ENCODE results near the gene KHDRBS2.
"Not testable (repeated sequence)": the region's sequence is repeated elsewhere in the genome, so short reads cannot be mapped to it uniquely, and the experiment has no call there.

Gene KHDRBS2

DNA sequence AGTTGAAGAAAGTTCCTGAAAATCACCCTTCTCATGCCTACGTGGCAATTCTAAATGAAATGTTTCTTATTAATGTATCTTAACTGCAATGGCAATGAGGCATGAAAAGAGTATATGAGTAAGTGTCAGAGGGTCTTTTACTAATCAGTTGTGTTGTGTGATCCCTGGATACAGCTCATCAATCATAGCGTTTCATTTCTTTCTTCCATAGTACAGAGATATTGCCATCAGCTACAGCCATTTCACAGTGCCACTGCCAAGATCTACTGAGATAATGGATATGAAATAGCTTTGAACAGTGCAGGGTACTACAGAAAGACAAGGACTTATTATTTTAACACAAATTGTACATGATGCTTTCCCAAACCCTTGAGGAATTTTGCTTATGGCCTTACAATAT lies 450.8 kb downstream of the KHDRBS2 start:
- no peak for DNase-seq

DNA sequence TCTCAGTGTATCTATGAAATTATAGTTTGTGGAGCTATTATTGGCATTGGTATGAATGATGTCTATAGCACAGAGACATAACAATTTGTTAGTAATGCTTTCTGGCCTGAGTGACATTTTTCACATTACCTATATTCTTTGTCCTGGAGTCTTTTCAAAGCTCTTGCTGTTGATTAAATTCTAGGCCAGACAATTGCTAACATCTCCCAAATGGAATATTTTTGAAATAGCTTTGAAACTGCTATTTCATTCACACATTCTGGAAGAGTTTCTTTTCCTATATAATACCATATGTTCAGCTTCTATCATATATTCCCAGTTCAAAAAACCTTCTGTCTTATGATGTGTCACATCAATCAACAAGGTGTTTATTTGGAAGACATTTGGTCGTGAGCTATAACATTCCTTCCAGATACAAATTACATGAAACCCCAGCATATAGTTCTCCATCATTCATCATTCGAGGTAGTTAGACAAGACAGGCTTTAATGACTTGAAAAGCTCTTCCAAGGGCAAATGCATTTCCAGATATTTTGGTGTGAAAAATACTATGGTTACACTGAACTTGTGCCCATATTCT lies 452.8 kb downstream of the KHDRBS2 start:
- no peak for DNase-seq

DNA sequence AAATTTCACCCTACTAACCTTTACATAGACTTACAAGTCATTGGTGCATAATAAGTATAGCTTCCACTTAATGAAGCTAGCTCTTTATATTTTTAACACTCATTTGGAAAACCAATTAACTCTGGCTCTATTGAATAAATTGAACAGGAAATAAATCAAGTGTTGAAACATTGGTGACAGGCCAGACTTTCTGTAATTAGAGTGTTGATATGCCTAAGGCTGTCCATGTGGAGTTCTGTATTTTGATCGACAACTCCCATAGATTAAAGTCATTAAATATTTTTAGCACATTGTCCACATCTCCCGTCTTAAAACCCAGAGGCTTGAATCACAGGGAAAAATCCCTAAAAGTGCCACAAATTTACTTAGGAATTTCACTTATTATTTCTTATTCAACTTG lies 468.3 kb downstream of the KHDRBS2 start:
- no peak for DNase-seq

DNA sequence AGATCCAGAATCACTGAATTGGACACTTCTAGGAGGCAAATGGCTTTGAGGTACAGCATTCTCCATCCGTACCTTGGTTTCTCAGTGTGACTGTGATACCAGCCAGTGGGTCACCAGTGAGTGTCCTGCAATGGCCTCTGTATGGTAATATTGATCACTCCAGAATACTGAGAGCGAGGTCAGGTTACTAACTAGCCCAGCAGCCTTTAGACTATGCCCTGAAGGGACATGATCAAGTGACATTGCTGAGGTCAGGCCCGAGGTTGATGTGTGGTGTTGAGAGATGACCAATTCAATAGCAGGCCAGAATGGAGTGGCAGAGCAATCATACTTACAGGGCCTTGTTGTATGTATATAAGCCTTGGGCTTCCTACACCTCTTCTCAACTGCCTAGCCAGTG lies 476.0 kb downstream of the KHDRBS2 start:
- no peak for DNase-seq

DNA sequence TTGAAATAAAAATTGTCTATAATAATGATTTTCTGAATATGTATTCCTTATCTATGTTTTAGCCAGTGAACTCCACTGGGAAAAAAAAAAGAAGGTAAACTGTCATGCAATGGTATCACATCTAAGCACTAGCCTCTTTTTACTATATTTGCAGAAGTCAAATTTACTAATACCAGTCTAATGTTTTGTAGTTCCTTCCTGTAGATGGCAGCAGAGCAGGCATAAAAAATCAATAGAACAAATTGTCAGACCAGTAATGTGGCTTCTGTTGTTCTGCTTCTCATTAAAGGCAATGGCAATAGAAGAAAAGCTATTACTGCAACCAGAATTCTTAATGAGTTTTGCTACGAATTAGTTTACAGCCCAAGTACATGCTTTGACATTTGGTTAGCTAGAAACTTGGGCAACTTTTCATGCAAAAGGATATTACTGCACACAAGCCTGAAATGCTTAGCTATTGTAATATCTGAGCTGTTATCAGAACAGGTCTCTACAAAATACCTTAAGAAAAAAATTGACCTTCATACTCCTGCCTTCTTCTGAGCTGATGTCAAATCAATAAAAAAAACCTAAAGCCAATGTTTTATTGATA lies 476.9 kb downstream of the KHDRBS2 start:
- DNase-seq, result peak; percentile 31

DNA sequence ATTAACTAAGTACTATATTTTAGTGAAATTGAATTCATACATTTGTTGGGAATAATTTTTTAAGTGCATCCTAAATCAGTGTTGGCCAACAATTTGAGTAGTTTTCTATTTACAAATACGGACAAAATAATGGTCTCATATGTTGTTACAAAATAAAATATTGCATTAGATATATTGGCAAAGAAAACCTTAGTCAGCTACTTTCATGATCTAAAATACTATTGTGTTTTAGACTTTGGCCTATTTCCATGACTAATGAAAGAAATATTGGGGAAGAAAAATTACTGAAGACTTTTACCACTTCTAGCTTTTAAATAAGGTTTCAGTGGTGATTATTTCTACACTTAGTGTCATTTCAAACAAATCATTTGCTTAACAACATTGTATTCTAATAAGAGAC lies 498.0 kb downstream of the KHDRBS2 start:
- DNase-seq, result no peak

DNA sequence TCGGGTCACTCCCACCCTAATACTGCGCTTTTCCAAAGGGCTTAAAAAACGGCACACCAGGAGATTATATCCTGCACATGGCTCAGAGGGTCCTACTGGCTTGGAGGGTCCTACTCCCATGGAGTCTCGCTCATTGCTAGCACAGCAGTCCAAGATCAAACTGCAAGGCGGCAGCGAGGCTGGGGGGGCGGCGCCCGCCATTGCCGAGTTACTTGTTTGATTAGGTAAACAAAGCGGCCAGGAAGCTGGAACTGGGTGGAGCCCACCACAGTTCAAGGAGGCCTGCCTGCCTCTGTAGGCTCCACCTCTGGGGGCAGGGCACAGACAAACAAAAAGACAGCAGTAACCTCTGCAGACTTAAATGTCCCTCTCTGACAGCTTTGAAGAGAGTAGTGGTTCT lies 516.6 kb downstream of the KHDRBS2 start:
- not testable (repeated sequence) for DNase-seq

DNA sequence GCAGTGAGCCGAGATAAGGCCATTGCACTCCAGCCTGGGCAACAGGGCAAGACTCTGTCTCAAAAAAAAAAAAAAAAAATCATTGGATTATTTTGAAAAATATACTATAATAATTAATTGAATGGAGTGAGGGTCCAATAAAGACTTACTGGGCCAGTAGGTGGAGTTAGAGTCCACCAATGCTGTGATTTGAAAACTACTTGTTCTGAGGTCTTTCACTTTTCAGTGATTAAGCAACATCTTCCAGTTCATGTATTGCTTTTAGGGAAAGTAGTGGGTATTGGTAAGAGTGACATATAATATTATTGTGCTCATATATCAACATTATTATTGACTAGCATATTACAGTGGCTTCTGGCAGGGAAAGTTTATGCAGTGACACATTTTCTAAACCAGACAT lies 530.3 kb downstream of the KHDRBS2 start:
- DNase-seq, result no peak

DNA sequence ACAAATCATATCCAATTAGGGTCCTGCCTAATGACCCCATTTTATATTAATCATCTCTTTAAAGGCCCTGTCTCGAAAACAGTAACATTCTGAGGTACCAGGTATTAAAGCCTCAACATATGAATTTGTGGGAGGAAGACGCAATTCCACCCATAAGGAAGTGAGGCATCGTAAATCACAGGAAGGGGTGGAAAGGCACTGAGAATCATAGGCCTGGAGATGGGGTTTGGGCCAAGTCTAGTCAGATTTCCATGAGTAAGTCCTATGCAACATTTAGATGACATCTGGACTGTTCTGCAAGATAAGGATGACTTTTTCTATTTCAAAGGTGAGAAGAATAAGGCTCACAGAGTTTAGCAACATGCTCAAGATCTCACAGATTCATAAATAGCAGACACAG lies 534.0 kb downstream of the KHDRBS2 start:
- no peak for DNase-seq

DNA sequence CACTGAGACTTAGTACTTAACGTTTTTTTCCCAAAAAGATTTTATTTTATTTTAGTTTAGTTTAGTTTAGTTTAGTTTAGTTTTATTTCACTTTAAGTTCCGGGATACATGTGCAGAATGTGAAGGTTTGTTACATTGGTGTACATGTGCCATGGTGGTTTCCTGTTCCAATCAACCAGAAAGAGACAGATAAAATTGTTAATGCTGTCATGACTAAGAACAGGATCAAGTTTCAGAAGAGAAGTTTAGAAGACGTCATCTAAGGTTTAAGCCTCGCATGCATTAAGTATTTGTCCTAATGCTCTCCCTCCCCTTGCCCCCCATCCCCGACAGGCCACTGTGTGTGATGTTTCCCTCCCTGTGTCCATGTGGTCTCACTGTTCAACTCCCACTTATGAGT lies 540.0 kb downstream of the KHDRBS2 start:
- DNase-seq, result no peak

DNA sequence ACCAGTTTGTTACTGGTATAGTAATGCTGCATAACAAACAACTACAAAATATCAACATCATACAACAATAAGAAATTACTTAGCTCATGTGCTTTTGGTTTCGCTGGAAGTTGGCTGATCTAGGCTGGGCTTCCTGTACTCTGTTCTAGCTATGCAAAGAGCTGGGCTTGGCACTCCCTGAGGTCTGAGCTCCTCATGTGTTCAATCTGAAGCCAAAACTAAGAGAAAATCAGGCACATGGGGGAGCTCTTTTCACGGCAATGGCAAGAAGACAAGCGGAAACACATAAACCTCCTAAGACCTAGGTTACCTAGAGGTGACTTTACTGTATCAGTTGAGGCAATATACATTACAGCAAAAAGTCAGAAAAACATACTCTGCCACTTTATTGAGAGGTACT lies 574.2 kb downstream of the KHDRBS2 start:
- no peak for DNase-seq

DNA sequence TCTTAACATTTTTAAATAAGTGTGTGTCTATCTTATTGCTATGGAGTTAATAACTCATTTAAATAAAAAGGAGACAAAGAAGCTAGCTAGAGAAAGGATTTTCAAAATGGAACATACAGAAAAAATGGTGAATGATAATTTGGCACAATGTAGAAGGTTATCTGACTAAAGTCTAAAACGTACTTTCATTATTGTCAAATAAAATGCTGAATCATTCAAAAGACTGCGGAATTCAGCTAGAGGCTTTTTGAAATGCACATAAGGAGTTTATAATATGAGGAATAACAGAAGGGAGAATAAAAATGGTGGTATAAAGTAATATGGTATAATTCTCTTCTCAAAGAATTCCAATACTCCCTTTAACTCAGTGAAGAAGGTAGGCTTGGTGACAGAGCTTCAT lies 597.9 kb downstream of the KHDRBS2 start:
- no peak for DNase-seq

DNA sequence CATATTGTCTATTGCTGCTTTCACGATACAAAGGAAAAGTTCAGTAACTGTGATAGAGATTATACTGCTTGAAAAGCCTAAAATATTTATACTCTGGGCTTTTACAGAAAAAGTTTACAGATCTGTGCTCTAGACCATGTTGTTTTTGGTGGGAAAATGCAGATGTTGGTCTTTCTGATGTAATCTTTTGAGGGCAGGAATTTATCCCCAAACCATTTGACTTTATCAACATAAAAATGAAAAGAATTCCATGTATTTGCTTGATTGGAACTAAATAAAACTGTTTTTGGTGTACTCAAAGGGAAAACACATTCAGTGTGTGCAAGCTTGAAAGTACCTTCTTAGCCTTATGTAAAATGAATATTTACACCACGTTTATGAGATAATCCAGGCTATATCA lies 603.5 kb downstream of the KHDRBS2 start:
- DNase-seq, result no peak

DNA sequence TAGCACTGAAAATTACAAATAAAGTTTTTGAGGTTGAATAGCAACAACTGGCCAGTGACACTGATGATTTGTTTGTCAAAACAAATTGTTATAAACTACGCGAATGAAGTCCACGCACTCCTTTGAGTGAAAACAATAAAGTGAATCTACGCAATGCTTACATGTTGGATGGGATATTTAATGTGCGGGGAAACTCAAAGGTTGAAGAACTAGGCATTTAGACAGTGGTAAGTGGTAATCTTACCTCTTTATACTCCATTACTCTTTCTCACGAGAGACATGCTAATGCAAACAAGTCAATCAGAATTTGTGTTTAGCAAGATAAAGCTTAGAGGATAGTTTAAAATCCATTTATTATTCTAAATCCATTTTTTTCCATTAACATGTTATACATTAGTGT lies 606.4 kb downstream of the KHDRBS2 start:
- DNase-seq, result no peak

DNA sequence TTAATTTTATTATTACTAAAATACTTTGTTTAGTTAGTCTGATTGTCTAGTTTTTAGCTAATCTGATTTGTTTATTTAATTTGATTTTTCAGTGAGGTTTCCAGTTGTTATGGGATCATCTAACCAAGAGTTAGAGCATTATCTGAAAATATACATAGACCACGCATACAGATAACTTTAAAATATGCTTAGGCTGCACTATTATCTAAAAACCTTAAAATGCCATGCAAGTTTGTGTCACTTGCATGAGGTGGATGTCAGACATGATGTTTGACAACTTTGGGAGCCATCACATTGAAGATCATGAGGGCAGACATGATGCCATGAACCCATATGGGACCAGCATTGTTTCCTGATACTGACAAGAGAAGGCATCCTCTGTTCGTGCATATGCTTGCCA lies 610.3 kb downstream of the KHDRBS2 start:
- DNase-seq, result no peak

DNA sequence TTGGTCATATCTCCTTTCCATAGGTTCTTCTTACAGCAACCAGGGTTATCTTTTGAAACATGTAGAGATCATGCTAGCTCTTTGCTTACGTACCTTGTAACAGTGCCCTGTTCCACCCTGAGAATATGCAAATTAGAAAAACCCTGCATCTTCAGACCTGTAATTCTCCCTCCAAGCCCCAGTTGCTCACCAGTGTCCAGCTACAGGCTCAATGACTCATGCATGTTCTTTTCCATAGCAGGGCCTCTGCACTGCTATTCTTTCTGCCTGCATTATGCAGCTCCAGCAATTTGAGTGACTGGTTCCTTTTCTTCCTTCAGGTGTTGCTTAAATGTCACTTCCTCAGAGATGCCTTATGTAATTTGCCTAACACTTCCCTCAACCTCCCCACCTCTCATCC lies 636.2 kb downstream of the KHDRBS2 start:
- no peak for DNase-seq

DNA sequence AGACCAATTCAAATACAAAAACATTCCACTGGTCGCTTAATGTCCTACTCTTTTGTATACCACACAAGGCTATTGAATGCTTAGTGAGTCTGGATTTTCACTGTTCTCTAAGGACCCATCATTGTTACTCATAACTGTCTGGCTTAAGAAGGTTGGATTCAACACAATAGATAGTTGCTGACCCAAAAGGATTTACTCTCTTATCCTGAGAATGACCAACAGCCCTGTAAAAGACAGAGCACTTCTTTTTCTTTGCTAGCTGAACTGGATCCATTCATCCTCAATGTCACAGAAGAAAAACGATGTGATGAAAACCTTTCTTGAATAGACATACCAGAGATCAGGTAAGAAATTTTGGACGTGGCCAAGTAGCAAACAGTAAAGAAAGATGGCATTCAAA lies 645.6 kb downstream of the KHDRBS2 start:
- no peak for DNase-seq
